ENCODE data around the gene SPTBN2. TPM values are rescaled to one million over a fixed set of nuclear protein-coding genes. Genes with fewer than 3 reads are reported as not detected.

The SPTBN2 gene
- total and polyA plus RNA-seq, 2 of the 8 experiments (the other 6 are each of a cell fraction or from before 2014, with no cell fraction given): 19.1 to 69.0 TPM

DNA sequence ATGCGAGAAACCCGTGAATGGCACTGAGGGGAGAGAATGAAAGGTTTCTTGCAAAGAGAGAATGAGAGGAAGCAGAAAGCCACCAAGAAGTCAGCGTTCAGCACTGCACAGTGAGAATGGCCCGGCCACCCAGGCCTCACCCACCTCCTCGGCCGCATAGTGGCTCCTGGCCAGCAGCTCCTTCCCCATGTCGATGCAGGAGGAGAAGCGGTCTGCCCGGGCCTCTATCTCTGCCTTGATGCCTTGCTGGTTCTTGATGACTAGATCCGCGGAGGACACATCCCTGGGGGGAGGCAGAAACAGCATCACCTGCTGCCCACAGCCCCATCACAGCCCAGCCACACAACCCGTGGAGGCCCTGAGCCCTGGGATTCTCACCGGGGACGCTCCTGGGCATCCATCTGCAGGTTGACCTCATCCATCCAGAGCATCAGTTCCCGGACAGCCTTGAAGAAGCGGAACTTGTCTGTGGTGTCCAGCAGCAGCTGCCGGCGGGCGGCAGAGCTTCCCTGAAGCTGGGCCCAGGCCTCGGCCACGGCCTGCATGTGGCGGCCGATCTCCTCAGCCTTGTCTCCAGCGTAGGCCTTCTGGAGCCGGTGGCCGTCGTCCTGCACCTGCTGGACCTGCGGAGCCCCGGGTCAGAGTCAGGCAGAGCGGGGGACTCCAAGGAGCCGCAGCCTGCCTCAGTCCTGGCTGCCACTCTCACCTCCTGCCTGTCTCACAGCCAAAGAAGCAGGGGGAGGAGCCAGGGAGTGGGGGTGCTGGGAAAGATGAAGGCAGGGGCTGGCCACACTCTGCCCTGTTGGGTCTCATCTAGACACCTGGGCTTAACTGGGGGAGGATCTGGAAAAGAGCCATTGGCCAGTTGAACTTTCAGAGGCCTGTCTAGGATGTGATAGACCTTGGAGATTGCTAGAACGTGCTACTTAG is 39.1 kb downstream of the SPTBN2 start (continued):
- TF ChIP-seq, protein P1, sequence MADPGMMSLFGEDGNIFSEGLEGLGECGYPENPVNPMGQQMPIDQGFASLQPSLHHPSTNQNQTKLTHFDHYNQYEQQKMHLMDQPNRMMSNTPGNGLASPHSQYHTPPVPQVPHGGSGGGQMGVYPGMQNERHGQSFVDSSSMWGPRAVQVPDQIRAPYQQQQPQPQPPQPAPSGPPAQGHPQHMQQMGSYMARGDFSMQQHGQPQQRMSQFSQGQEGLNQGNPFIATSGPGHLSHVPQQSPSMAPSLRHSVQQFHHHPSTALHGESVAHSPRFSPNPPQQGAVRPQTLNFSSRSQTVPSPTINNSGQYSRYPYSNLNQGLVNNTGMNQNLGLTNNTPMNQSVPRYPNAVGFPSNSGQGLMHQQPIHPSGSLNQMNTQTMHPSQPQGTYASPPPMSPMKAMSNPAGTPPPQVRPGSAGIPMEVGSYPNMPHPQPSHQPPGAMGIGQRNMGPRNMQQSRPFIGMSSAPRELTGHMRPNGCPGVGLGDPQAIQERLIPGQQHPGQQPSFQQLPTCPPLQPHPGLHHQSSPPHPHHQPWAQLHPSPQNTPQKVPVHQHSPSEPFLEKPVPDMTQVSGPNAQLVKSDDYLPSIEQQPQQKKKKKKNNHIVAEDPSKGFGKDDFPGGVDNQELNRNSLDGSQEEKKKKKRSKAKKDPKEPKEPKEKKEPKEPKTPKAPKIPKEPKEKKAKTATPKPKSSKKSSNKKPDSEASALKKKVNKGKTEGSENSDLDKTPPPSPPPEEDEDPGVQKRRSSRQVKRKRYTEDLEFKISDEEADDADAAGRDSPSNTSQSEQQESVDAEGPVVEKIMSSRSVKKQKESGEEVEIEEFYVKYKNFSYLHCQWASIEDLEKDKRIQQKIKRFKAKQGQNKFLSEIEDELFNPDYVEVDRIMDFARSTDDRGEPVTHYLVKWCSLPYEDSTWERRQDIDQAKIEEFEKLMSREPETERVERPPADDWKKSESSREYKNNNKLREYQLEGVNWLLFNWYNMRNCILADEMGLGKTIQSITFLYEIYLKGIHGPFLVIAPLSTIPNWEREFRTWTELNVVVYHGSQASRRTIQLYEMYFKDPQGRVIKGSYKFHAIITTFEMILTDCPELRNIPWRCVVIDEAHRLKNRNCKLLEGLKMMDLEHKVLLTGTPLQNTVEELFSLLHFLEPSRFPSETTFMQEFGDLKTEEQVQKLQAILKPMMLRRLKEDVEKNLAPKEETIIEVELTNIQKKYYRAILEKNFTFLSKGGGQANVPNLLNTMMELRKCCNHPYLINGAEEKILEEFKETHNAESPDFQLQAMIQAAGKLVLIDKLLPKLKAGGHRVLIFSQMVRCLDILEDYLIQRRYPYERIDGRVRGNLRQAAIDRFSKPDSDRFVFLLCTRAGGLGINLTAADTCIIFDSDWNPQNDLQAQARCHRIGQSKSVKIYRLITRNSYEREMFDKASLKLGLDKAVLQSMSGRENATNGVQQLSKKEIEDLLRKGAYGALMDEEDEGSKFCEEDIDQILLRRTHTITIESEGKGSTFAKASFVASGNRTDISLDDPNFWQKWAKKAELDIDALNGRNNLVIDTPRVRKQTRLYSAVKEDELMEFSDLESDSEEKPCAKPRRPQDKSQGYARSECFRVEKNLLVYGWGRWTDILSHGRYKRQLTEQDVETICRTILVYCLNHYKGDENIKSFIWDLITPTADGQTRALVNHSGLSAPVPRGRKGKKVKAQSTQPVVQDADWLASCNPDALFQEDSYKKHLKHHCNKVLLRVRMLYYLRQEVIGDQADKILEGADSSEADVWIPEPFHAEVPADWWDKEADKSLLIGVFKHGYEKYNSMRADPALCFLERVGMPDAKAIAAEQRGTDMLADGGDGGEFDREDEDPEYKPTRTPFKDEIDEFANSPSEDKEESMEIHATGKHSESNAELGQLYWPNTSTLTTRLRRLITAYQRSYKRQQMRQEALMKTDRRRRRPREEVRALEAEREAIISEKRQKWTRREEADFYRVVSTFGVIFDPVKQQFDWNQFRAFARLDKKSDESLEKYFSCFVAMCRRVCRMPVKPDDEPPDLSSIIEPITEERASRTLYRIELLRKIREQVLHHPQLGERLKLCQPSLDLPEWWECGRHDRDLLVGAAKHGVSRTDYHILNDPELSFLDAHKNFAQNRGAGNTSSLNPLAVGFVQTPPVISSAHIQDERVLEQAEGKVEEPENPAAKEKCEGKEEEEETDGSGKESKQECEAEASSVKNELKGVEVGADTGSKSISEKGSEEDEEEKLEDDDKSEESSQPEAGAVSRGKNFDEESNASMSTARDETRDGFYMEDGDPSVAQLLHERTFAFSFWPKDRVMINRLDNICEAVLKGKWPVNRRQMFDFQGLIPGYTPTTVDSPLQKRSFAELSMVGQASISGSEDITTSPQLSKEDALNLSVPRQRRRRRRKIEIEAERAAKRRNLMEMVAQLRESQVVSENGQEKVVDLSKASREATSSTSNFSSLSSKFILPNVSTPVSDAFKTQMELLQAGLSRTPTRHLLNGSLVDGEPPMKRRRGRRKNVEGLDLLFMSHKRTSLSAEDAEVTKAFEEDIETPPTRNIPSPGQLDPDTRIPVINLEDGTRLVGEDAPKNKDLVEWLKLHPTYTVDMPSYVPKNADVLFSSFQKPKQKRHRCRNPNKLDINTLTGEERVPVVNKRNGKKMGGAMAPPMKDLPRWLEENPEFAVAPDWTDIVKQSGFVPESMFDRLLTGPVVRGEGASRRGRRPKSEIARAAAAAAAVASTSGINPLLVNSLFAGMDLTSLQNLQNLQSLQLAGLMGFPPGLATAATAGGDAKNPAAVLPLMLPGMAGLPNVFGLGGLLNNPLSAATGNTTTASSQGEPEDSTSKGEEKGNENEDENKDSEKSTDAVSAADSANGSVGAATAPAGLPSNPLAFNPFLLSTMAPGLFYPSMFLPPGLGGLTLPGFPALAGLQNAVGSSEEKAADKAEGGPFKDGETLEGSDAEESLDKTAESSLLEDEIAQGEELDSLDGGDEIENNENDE (IDR thresholded peaks at IDR 0.05; ENCODE audit: insufficient replicate concordance, low read length): no peak
- TF ChIP-seq HDAC6 (IDR thresholded peaks at IDR 0.05; ENCODE audit: low read depth, low read length): no peak
- TF ChIP-seq RAD21 (IDR thresholded peaks at IDR 0.05 in 1 of 2, conservative IDR thresholded peaks at IDR 0.05 in 1 of 2; ENCODE audit: low read depth in 2 of 2, low read length in 2 of 2): no peak
- TF ChIP-seq TEAD4 (IDR thresholded peaks at IDR 0.05; ENCODE audit: low read depth, low read length): no peak
- no peak for TF ChIP-seq RBBP5 (IDR thresholded peaks at IDR 0.05; ENCODE audit: borderline replicate concordance, low read depth, low read length)

All from H1 (cell line).